SU-DHL-6 (cell line): ENCODE measurements around the gene THSD7A.

Experiments
- H2AFZ ChIP-seq: fragments of 200-600 bp; sonication (generic); 2 replicates; pipeline ENCODE4 v1.6.1; 2014; ENCODE audit warnings: low read depth, mild to moderate bottlenecking, moderate library complexity, mixed read lengths, antibody characterized with exemption, low read length; ENCODE audit not compliant: severe bottlenecking
- H3F3A ChIP-seq: fragments of 200-600 bp; shearing (Covaris generic); 2 replicates; pipeline ENCODE4 v1.6.0; 2016; ENCODE audit warnings: antibody characterized with exemption, mild to moderate bottlenecking; ENCODE audit not compliant: insufficient read depth
- H3K27ac ChIP-seq: fragments of 200-600 bp; sonication (generic); 2 replicates; pipeline ENCODE4 v1.5.1; 2016; ENCODE audit warnings: low read depth, mild to moderate bottlenecking, low read length, moderate library complexity, mixed read lengths
- H3K27me3 ChIP-seq: fragments of 200-600 bp; sonication (generic), shearing (Covaris generic); 2 replicates; pipeline ENCODE4 v1.6.0; 2014; ENCODE audit warnings: mild to moderate bottlenecking, low read length
- H3K36me3 ChIP-seq: fragments of 200-600 bp; sonication (generic); 2 replicates; pipeline ENCODE4 v1.6.1; 2014; ENCODE audit warnings: mild to moderate bottlenecking, low read length, mixed read lengths
- H3K4me2 ChIP-seq: fragments of 300-600, 200-600 bp; shearing (Covaris generic), sonication (generic); 2 replicates; pipeline ENCODE4 v1.6.0; 2014; ENCODE audit warnings: low read length, low read depth, mild to moderate bottlenecking; ENCODE audit not compliant: poor library complexity, severe bottlenecking
- H3K4me3 ChIP-seq: fragments of 200-600 bp; sonication (generic); 2 replicates; pipeline ENCODE4 v1.5.1; 2014; ENCODE audit warnings: antibody characterized with exemption, low read length, mild to moderate bottlenecking, mixed read lengths; ENCODE audit not compliant: insufficient read depth, poor library complexity, severe bottlenecking
- H3K79me2 ChIP-seq: fragments of 200-600 bp; sonication (generic); 2 replicates; pipeline ENCODE4 v1.6.1; 2014; ENCODE audit warnings: mild to moderate bottlenecking, low read length, moderate library complexity; ENCODE audit not compliant: insufficient read depth
- H3K9ac ChIP-seq: fragments of 200-600 bp; sonication (generic); 2 replicates; pipeline ENCODE4 v1.7.0; 2014; ENCODE audit warnings: mild to moderate bottlenecking, low read length
- H3K9me2 ChIP-seq: fragments of 200-600 bp; sonication (generic); replicated peaks from 2 replicates; pipeline ENCODE4 v1.6.1; 2014; ENCODE audit warnings: low read length; ENCODE audit not compliant: insufficient read depth
- H3K9me3 ChIP-seq: fragments of 200-600 bp; sonication (generic); 2 replicates; pipeline ENCODE4 v1.6.1; 2014; ENCODE audit warnings: low read length, mixed read lengths; ENCODE audit not compliant: insufficient read depth
- H4K20me1 ChIP-seq: fragments of 200-600 bp; sonication (generic); 2 replicates; pipeline ENCODE4 v1.6.1; 2014; ENCODE audit warnings: low read depth, mild to moderate bottlenecking, antibody characterized with exemption, low read length, moderate library complexity, mixed read lengths
- EZH2phosphoT487 ChIP-seq: fragments of 200-600 bp; sonication (generic), shearing (Covaris generic); conservative IDR thresholded peaks from 2 replicates; pipeline ENCODE4 v1.6.1; 2018; ENCODE audit warnings: mild to moderate bottlenecking, antibody characterized with exemption, low read length, moderate library complexity, mixed read lengths
- TF ChIP-seq, protein P1 (sequence below): fragments of 200-600 bp; sonication (generic); IDR thresholded peaks from one replicate; pipeline ENCODE4 v1.5.1; 2017; ENCODE audit warnings: antibody characterized with exemption, mild to moderate bottlenecking, low read length, moderate library complexity; ENCODE audit not compliant: insufficient read depth, poor library complexity, severe bottlenecking

The THSD7A gene

DNA sequence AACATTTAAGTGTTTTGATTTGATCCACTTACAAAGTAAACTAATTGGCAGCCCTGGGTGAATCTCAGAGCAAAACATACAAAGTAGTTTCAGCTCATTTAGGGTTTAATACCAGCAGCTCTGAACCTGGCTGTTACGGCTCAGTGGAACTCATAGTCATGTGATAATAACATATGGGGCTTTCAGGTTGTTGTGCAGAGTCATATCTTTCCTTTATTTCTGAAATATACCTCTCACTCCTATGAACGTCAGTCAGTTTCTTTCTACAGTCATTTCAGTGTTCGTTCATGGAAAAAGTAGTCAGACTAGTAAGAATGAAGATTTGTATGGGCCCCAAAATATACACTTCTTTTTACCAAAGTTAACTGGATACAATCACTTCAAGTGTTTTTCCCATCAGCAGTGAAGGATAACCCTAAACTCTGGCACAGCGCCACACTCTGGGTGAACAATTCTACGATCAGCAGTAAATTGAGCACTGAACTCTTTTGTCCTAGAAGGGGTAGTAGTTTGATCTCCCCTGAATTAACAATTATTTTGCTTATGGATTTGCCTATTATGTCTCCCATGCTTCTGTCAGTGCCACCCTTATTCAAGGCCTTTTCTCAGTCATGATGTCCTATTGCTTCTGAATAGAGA is 218.6 kb downstream of the THSD7A start:
- no peaks in the 10 kb centered on the region for H3K36me3 ChIP-seq
- no peak overlapping the region for H3K9ac ChIP-seq
- no peak overlapping the region for H2AFZ ChIP-seq
- no peaks in the 10 kb centered on the region for H3K9me2 ChIP-seq
- 0 out of 2 replicates have a peak, but pooled peaks cover 2% of the 10 kb centered on the region for H4K20me1 ChIP-seq
- H3F3A ChIP-seq: no peaks in the 10 kb centered on the region
- H3K4me2 ChIP-seq: no peak overlapping the region
- H3K27ac ChIP-seq: no peak overlapping the region
- H3K4me3 ChIP-seq: no peak overlapping the region
- H3K9me3 ChIP-seq: no peaks in the 10 kb centered on the region
- no peaks in the 10 kb centered on the region for H3K27me3 ChIP-seq
- TF ChIP-seq, protein P1, sequence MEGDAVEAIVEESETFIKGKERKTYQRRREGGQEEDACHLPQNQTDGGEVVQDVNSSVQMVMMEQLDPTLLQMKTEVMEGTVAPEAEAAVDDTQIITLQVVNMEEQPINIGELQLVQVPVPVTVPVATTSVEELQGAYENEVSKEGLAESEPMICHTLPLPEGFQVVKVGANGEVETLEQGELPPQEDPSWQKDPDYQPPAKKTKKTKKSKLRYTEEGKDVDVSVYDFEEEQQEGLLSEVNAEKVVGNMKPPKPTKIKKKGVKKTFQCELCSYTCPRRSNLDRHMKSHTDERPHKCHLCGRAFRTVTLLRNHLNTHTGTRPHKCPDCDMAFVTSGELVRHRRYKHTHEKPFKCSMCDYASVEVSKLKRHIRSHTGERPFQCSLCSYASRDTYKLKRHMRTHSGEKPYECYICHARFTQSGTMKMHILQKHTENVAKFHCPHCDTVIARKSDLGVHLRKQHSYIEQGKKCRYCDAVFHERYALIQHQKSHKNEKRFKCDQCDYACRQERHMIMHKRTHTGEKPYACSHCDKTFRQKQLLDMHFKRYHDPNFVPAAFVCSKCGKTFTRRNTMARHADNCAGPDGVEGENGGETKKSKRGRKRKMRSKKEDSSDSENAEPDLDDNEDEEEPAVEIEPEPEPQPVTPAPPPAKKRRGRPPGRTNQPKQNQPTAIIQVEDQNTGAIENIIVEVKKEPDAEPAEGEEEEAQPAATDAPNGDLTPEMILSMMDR: no peak
- TF ChIP-seq EZH2phosphoT487: no peak
- H3K79me2 ChIP-seq: no peaks in the 10 kb centered on the region

GRCh38 chr7:11612737-11613136 is 219.3 kb downstream of the THSD7A start:
- no peaks in the 10 kb centered on the region for H3K27me3 ChIP-seq
- H3K4me3 ChIP-seq: no peak overlapping the region
- H3K27ac ChIP-seq: no peak overlapping the region
- no peak overlapping the region for H2AFZ ChIP-seq
- H3K9me2 ChIP-seq: no peaks in the 10 kb centered on the region
- no peaks in the 10 kb centered on the region for H3F3A ChIP-seq
- no peaks in the 10 kb centered on the region for H3K36me3 ChIP-seq
- no peaks in the 10 kb centered on the region for H3K9me3 ChIP-seq
- TF ChIP-seq, protein P1: no peak
- no peak for TF ChIP-seq EZH2phosphoT487
- no peak overlapping the region for H3K9ac ChIP-seq
- H4K20me1 ChIP-seq: 0 out of 2 replicates have a peak, but pooled peaks cover 2% of the 10 kb centered on the region
- no peak overlapping the region for H3K4me2 ChIP-seq
- H3K79me2 ChIP-seq: no peaks in the 10 kb centered on the region

- TF ChIP-seq EZH2phosphoT487: no peak
- TF ChIP-seq, protein P1: no peak
- Histone ChIP-seq H3K4me3 (no peak overlapping the region), H3K79me2 (no peaks in the 10 kb centered on the region), H3K27me3 (no peaks in the 10 kb centered on the region), H3K27ac (no peak overlapping the region), H3K36me3 (no peaks in the 10 kb centered on the region), H2AFZ (no peak overlapping the region), H3F3A (no peaks in the 10 kb centered on the region), H3K9me3 (no peaks in the 10 kb centered on the region), H4K20me1 (0 out of 2 replicates have a peak, but pooled peaks cover 2% of the 10 kb centered on the region), H3K4me2 (no peak overlapping the region), H3K9me2 (no peaks in the 10 kb centered on the region), H3K9ac (no peak overlapping the region)
These were observed 222.8 kb downstream of the THSD7A start for GRCh38 chr7:11609096-11609670.
